Measurements from ENCODE around the gene NRDE2.

The NRDE2 gene, protein sequence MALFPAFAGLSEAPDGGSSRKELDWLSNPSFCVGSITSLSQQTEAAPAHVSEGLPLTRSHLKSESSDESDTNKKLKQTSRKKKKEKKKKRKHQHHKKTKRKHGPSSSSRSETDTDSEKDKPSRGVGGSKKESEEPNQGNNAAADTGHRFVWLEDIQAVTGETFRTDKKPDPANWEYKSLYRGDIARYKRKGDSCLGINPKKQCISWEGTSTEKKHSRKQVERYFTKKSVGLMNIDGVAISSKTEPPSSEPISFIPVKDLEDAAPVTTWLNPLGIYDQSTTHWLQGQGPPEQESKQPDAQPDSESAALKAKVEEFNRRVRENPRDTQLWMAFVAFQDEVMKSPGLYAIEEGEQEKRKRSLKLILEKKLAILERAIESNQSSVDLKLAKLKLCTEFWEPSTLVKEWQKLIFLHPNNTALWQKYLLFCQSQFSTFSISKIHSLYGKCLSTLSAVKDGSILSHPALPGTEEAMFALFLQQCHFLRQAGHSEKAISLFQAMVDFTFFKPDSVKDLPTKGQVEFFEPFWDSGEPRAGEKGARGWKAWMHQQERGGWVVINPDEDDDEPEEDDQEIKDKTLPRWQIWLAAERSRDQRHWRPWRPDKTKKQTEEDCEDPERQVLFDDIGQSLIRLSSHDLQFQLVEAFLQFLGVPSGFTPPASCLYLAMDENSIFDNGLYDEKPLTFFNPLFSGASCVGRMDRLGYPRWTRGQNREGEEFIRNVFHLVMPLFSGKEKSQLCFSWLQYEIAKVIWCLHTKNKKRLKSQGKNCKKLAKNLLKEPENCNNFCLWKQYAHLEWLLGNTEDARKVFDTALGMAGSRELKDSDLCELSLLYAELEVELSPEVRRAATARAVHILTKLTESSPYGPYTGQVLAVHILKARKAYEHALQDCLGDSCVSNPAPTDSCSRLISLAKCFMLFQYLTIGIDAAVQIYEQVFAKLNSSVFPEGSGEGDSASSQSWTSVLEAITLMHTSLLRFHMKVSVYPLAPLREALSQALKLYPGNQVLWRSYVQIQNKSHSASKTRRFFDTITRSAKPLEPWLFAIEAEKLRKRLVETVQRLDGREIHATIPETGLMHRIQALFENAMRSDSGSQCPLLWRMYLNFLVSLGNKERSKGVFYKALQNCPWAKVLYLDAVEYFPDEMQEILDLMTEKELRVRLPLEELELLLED

DNA sequence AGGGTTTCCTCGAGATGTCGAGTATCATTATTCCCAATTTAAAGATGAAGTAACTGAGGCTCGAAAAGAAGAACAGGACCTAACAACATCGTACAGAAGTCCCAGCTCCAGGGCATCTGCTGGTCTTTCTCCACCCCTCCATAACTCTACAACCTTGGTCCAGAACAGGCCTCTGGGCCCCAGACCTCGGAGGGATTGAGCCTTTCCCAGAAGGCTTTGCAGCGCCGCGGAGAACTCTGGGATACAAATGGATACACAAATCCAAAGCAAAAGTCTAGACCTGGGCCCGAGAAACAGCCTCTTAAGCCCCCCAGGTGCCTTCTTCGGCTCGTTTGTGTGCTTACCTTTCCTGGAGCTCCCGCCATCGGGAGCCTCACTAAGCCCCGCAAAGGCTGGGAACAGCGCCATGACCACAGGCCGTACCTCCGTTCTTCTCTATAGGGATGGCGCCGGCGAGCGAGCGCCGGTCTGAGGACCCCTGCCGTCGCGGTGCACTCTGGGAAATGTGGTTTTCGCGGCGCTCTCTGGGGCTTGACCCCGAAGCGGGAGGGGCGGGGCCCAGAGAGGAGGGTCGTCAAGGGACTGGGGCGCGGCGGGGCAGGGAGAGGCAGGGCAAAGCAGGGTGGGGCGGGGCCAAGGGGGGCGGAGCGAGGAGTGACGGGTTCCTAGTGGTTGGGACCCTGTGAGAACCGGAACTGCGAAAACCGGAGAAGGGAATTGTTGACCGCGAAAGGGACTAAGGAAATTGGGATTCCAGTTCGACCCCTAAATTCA is at the start of gene NRDE2:
Gene NRDE2, minus strand, starts transcription at position 445 of the 774 bp plus-strand sequence. Its CDS starts 37 bp downstream, at position 408.
- DNase-seq: peak; percentile 97

DNA sequence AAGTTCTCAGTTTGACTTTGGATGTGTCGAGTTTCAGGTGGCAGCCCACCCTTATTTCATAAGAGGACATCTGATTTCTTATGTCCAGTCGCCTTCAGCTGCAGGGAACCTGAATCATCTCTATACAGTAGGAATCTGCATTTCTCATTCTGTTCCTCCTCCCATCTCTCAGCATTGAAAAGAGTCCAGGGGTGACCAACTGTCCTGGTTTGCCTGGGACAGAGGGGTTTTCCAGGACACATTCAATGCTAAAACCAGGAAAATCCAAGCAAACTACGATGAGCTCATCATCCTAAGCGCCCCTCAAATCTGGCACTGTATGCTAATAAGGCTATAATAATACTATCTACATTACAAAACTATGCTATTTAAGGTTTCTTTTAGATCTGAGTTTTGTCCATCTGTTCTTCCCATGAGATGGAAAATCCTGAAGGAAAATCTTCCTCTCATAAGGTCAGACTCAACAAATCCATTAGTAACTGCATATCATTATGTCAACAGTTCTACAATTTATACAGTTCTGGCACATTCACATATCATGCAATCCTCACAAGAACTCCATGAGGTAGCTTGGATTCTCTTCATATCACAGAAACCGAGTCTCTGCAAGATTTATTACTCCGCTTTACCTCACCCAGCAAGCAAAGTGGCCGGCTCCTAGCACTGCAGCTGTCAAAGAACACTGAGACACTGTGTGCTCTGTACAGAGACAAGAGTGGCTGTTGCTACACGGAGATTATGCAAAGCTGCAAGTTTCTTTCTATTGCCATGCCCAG is 49.5 kb upstream of the NRDE2 start:
- no peak for DNase-seq

DNA sequence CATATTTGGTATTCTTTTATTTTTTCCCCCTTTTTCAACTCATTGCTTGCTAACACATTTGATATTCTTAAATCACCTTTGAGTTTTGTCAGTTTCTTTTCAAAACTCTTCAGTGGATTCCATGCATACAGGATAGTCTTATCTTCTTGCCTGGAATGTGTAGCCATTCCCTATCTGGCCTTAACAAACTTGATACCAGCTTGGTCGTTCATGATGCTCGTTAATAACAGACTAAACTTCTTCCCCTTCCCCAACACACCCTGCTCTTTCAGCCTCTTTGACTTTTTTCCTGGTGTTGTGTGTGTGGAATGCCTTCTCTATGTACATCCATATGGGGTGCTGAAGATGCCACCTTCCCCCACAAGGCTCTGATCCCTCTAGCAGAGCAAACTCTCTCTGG is 47.4 kb upstream of the NRDE2 start:
- DNase-seq: no peak

- DNase-seq: no peak
Observed at GRCh38 chr14:90378249-90378648, 46.5 kb upstream of the NRDE2 start.

- no peak for DNase-seq
Observed at GRCh38 chr14:90375934-90376333, 44.2 kb upstream of the NRDE2 start.

DNA sequence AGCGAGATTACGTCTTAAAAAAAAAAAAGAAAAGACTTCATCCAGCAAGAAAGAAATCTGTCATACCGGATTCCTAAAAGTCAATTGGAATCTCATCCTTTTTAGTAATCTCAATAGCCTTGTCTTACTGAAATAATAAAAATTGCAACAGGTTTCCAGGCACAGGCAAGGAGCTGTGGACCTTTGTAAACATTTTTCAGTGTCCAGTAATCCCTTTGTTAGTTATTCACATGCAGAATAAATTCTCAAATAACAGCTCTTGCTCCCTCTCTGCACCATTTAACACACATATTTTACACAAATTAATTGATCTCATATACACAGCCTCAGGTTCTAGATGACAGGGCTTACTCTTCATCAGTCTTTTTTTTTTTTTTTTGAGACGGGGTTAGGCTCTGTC is 43.1 kb upstream of the NRDE2 start:
- no peak for DNase-seq

DNA sequence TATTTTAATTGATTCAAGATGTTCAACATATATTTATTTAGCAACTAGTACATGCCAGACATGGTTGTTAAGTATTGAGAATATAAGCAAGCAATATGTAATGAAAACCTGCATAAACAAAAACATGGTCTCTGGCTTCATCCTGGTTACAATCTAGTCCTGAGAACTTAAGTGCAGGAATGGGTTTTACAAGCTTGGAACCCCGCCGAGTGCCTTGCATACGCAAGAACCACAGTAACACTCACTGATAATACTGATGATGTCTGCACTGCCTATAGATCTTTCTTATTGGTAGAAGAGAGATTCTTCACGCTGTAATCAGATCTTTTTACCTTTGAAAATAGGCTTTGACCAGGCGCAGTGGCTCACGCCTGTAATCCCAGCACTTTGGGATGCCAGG is 42.1 kb upstream of the NRDE2 start:
- DNase-seq: no peak

GRCh38 chr14:90368946-90369721 is 37.4 kb upstream of the NRDE2 start:
- no peak for DNase-seq

DNA sequence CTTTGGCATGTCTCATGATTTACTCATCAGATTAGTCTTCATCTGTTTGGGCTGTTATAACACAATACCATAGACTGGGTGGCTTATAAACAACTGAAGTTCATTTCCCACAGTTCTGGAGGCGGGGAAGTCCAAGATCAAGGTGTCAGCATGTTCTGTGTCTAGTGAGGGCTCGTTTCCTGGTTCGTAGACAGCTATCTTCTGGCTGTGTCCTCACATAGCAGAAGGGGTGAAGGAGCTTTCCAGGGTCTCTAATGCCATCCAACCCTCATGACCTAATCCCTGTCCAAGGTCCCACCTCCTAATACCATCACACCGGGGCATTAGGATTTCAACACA is 30.8 kb upstream of the NRDE2 start:
- no peak for DNase-seq

GRCh38 chr14:90361865-90362557 is 30.3 kb upstream of the NRDE2 start:
- DNase-seq: no peak

GRCh38 chr14:90358359-90358758 is 26.6 kb upstream of the NRDE2 start:
- no peak for DNase-seq

- DNase-seq: no peak
Observed at GRCh38 chr14:90356925-90357324, 25.2 kb upstream of the NRDE2 start.

- DNase-seq: no peak
Observed at GRCh38 chr14:90355540-90356518, 24.1 kb upstream of the NRDE2 start.

GRCh38 chr14:90354551-90355298 is 23.0 kb upstream of the NRDE2 start:
- no peak for DNase-seq

DNA sequence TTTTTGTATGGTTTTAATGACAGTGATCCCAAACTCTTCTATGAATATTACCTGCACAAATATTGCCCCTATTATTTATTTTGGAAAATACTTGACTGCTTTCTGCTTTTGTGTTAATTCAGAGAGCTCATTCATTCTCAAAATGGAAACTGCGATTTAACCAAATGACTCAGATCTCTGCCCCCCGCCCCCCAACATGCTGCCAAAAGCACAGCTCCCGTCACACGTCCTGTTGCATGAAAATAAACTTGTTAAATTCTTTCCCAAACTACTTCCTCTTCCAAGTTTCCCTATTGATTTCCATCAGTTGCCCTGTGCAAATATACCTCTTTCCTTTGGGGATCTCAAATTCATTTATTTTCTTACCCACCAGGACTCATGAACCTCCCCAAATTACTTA is 18.0 kb upstream of the NRDE2 start:
- no peak for DNase-seq

- DNase-seq: no peak
Observed at GRCh38 chr14:90348270-90348669, 16.5 kb upstream of the NRDE2 start.

- no peak for DNase-seq
Observed at GRCh38 chr14:90345239-90345557, 13.5 kb upstream of the NRDE2 start.

All from activated effector memory CD4-positive, alpha-beta T cell treated with anti-CD3 and anti-CD28 coated beads, Interleukin-2, amount 50 U/mL, for 16 hours (primary cell).